Testis (tissue), 2 donors: Measurements from ENCODE around the gene NRXN3.

Experiments used
- POLR2A ChIP-seq: fragments of 450-650 bp; IDR thresholded peaks from one replicate; pipeline ENCODE4 v1.6.1; 2017; ENCODE audit warnings: antibody characterized with exemption, mild to moderate bottlenecking, moderate library complexity
- TF ChIP-seq, protein P1 (sequence below), 3 experiments: fragments of 450-650 bp in 2 of 3; fragments of 200-600 bp in 1 of 3; sonication (generic) in 1 of 3; IDR thresholded peaks; one replicate each; pipeline ENCODE4 v1.5.1; 2016 to 2019; ENCODE audit warnings: antibody characterized with exemption in 3 of 3, mild to moderate bottlenecking in 2 of 3, moderate library complexity in 1 of 3

DNA sequence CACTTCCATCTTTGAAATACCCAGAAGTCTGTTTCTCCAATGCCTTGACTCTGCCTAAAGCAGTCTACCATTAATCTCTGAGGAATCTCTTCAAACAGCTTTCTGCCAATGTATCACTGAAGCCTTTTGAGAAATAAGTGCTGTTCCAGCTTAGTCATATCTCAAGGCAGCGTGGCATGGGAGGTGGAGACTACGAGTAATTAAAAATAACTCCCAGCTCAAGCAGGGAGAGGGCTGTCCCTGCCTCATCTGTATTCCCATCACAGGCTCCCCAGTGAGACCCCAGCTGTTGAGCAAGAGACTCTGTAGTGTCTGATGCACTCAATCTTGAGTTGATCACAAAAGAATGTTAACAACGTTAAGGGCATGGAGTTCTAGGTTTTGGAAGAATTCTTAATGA lies 1340.5 kb downstream of the NRXN3 start:
- TF ChIP-seq, protein P1, sequence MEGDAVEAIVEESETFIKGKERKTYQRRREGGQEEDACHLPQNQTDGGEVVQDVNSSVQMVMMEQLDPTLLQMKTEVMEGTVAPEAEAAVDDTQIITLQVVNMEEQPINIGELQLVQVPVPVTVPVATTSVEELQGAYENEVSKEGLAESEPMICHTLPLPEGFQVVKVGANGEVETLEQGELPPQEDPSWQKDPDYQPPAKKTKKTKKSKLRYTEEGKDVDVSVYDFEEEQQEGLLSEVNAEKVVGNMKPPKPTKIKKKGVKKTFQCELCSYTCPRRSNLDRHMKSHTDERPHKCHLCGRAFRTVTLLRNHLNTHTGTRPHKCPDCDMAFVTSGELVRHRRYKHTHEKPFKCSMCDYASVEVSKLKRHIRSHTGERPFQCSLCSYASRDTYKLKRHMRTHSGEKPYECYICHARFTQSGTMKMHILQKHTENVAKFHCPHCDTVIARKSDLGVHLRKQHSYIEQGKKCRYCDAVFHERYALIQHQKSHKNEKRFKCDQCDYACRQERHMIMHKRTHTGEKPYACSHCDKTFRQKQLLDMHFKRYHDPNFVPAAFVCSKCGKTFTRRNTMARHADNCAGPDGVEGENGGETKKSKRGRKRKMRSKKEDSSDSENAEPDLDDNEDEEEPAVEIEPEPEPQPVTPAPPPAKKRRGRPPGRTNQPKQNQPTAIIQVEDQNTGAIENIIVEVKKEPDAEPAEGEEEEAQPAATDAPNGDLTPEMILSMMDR (IDR thresholded peaks at IDR 0.05), result no peak
- TF ChIP-seq POLR2A, result no peak
